CD4-positive, alpha-beta T cell treated with Interleukin-4 for 1 hour (primary cell): Measurements from ENCODE around the gene TRIM75.
"Not testable (repeated sequence)": the region's sequence is repeated elsewhere in the genome, so short reads cannot be mapped to it uniquely, and the experiment has no call there.

Experiments
- DNase-seq, 2 donors: peaks; one replicate each; pipeline ENCODE4 v3.0.0-alpha.2; 2020 to 2022

Gene TRIM75

GRCh38 chr4:165053645-165054044 lies at the start of gene TRIM75:
Gene TRIM75, plus strand, starts transcription at chr4:165053866. Its CDS starts 5,282 bp downstream, at chr4:165059148.
- DNase-seq, result no peak

- no peak for DNase-seq
These were observed 48.2 kb upstream of the TRIM75 start for GRCh38 chr4:165005352-165005925.

GRCh38 chr4:165006456-165006855 lies 47.2 kb upstream of the TRIM75 start:
- no peak for DNase-seq

- no peak for DNase-seq
These were observed 46.8 kb upstream of the TRIM75 start for GRCh38 chr4:165006886-165007285.

- DNase-seq, result no peak
These were observed 44.0 kb upstream of the TRIM75 start for GRCh38 chr4:165009493-165010227.

GRCh38 chr4:165010487-165010886 lies 43.2 kb upstream of the TRIM75 start:
- no peak for DNase-seq

- DNase-seq, result no peak
These were observed 42.7 kb upstream of the TRIM75 start for GRCh38 chr4:165010991-165011390.

- DNase-seq, result no peak
These were observed 42.3 kb upstream of the TRIM75 start for GRCh38 chr4:165011403-165011802.

GRCh38 chr4:165013691-165014090 lies 40.0 kb upstream of the TRIM75 start:
- no peak for DNase-seq

GRCh38 chr4:165016971-165017370 lies 36.7 kb upstream of the TRIM75 start:
- DNase-seq, result no peak

- not testable (repeated sequence) for DNase-seq
These were observed 33.7 kb upstream of the TRIM75 start for GRCh38 chr4:165019995-165020394.

- not testable (repeated sequence) for DNase-seq
These were observed 27.9 kb upstream of the TRIM75 start for GRCh38 chr4:165025782-165026181.

GRCh38 chr4:165027762-165028402 lies 25.8 kb upstream of the TRIM75 start:
- DNase-seq, result no peak

GRCh38 chr4:165031436-165032211 lies 22.0 kb upstream of the TRIM75 start, which contains the start of gene TRIM60:
Gene TRIM60, plus strand, starts transcription at chr4:165031999. Its CDS starts 8,074 bp downstream, at chr4:165040073.
- no peak for DNase-seq

- DNase-seq, result no peak
These were observed 5.5 kb upstream of the TRIM75 start for GRCh38 chr4:165048170-165048569.

- DNase-seq, result no peak
These were observed 1.0 kb upstream of the TRIM75 start for GRCh38 chr4:165052627-165053026.

GRCh38 chr4:165055601-165056000 lies 1.9 kb downstream of the TRIM75 start:
- no peak for DNase-seq

- no peak for DNase-seq
These were observed 5.0 kb downstream of the TRIM75 start for GRCh38 chr4:165058666-165059065.

- DNase-seq, result no peak
These were observed 5.7 kb downstream of the TRIM75 start for GRCh38 chr4:165059386-165059785.

GRCh38 chr4:165060938-165061337 lies 7.3 kb downstream of the TRIM75 start:
- DNase-seq, result no peak

- no peak for DNase-seq
These were observed 16.9 kb downstream of the TRIM75 start for GRCh38 chr4:165070560-165070959.

- DNase-seq, result not testable (repeated sequence)
These were observed 19.7 kb downstream of the TRIM75 start for GRCh38 chr4:165073346-165073745.

GRCh38 chr4:165077034-165077578 lies 23.4 kb downstream of the TRIM75 start:
- no peak for DNase-seq
